IPS DF 4.7 (cell line): ENCODE results near the gene BHLHE23.
"Not testable (repeated sequence)": the region's sequence is repeated elsewhere in the genome, so short reads cannot be mapped to it uniquely, and the experiment has no call there.

ENCODE experiments used
- DNase-seq: peaks from one replicate; pipeline ENCODE4 v3.0.0-alpha.2; 2013; ENCODE audit warnings: low spot score; ENCODE audit errors: extremely low read depth

BHLHE23 gene

DNA sequence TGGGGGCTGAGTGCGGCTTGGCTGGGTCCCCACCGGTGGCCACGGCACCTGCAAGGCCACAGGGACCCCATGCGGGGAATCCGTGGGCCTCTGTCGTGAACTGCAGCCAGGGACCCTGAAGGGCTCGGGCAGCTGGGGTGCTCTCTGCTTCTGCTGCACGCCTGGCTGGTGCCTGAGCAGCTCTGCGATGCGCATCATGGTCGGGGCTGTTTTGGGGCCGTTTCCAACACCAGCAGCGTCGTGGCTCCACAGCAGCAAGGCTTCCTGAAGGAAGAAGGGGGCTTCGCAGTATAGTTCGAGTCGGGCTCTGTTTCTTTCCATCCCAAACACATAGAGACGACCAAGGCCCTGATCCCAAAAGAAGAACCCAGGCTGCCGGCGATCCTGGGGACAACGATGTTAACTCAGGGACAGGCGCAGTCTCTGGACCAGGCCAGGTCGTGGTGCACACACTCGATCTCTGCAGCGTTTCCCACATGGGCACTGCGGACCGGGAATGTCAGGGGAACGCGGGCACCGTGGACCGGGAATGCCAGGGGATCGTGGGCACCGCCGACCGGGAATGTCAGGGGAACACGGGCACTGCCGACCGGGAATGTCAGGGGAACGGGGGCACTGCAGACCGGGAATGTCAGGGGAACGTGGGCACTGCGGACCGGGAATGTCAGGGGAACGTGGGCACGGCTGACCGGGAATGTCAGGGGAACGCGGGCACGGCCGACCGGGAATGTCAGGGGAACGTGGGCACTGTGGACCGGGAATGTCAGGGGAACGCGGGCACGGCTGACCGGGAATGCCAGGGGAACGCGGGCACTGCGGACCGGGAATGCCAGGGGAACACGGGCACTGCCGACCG, 36.8 kb upstream of the BHLHE23 start:
- no peak for DNase-seq

DNA sequence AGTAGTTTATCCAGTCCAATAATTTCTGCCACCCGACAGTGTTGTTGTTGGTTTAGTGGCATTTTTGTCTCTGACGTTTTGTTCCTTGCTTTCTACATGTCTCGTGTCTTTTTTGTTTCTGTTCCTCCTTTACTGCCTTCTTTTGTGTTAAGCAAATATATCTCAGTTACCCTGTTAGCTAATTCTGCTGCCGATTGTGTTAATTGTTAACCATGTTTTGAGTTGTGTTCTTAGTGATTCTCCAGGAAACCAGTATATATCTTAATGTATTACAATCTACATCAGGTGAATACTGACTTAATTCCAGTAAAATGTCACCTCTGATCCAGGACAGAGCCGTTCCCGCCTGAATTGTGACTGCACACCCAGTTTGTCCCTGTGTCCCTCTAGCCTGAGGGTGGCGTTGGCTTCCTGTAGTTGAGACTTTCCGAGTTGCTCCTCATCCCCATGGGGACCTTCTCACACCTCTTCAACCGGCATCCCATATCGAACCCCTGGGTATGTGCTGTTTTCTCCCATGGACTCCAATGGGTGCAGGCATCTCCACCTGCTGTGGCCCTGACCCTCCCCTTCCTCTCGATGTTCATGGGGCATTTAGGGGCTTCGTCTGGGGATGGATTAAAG, 35.8 kb upstream of the BHLHE23 start:
- no peak for DNase-seq

DNA sequence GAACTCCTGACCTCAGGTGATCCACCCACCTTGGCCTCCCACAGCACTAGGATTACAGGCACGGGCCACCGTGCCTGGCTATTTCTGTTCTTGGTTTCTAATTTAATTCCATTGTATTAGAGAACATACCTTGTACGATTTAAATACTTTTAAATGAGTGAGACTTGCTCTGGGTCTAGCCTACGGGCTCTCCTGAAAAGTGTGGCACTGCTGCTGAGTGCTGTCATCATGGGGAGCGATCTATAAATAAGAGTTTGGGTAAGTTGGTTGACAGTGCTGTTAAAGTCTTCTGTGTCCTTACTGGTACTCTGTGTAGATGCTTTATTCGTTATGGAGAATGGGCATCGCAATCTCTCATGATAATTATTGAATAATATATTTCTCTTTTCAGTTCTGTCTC, 35.0 kb upstream of the BHLHE23 start:
- DNase-seq, result no peak

DNA sequence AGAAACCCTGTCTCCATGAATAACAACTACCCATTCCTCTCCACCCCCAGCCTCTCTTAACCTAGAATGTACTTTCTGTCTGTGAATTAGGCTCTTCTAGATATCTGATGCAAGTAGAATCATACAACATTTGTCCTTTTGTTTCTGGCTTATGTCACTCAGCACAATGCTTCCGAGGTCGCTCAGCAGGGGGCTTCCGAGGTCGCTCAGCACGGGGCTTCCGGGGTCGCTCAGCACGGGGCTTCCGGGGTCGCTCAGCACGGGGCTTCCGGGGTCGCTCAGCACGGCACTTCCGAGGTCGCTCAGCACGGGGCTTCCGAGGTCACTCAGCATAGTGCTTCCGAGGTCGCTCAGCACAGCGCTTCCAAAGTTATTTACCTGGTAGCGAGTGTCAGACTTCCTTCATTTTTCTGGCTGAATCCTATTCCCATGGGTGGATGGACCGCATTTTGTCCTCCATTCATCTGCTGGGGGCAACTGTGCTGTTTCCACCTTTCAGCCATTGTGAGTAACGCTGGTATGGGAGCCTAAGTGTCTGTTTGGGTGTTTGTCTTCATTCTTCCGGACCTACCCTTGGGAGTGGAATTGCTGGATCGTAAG, 31.0 kb upstream of the BHLHE23 start:
- no peak for DNase-seq

DNA sequence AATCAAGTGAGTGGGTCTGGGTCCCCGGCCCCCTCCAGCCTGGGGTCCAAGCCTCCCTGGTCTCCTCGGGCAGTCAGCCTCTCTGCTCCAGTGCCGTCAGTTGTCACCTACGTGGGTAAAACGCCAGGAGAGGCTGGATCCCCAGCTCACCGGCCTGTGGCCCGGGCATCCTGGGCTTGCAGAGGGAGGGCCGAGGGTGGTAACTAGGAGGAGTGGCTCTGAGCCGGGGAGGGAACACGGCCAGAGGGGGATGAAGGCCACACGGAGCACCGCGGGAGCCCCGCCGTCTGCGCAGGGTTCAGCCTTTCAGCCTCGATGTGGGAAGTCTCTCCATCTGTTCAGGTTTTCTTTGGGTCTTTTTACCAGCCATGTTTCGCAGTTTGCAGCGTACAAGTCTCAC, 29.5 kb upstream of the BHLHE23 start:
- no peak for DNase-seq

DNA sequence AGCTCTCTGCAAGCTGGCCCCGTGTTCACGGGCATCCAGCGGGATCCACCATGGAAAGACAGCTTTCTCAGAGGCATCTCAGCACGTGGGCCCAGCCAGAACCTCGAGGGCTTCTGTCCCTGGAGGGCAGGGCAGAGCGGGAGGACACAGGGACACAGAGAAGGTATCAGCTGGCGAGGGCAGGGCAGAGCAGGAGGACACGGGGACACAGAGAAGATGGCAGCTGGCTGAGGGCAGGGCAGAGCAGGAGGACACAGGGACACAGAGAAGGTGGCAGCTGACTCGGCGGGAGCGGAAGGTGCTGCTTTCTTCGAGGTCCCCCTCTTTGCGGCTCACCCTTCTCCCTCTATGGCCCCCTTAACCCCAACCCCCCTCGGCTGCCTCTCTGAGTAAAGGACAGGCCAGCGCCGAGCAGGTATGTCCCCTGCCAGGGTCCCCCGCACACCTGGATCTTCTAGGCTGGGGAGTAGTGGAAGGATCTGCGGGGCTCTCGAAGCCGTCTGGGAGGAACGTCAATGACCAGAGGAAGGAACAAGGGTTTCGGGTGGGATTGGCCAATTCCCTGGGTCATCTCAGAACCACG, 28.9 kb upstream of the BHLHE23 start:
- no peak for DNase-seq

DNA sequence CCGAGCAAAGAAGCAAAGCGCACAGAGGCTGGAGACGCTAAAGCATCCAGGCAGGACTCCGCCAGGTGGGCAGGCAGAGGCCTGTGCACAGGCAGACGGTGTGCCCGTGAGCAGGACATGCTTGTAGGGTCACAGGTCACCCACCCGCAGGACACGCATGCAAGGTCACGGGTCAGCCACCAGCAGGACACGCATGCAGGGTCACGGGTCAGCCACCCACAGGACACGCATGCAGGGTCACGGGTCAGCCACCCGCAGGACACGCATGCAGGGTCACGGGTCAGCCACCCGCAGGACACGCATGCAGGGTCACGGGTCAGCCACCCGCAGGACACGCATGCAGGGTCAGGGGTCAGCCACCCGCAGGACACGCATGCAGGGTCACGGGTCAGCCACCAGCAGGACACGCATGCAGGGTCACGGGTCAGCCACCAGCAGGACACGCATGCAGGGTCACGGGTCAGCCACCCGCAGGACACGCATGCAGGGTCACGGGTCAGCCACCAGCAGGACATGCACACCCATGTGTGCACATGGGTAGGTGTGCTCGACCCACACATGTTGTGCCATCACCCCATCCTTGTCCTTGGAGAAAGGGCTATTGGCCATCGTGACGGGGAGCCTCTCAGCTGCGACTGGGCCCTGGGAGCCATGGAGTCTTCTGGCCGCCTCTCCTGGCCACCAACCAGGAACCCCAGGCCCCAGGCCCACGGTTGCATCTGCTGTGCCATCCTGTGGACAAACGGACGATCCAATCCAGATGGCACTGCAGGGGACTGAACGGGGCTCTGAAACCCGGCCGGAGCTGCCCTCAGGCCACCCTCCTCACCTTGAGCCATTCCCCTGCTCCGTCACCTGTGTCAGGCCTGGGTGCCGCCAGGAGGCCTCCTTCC, 28.2 kb upstream of the BHLHE23 start:
- DNase-seq, result not testable (repeated sequence)

DNA sequence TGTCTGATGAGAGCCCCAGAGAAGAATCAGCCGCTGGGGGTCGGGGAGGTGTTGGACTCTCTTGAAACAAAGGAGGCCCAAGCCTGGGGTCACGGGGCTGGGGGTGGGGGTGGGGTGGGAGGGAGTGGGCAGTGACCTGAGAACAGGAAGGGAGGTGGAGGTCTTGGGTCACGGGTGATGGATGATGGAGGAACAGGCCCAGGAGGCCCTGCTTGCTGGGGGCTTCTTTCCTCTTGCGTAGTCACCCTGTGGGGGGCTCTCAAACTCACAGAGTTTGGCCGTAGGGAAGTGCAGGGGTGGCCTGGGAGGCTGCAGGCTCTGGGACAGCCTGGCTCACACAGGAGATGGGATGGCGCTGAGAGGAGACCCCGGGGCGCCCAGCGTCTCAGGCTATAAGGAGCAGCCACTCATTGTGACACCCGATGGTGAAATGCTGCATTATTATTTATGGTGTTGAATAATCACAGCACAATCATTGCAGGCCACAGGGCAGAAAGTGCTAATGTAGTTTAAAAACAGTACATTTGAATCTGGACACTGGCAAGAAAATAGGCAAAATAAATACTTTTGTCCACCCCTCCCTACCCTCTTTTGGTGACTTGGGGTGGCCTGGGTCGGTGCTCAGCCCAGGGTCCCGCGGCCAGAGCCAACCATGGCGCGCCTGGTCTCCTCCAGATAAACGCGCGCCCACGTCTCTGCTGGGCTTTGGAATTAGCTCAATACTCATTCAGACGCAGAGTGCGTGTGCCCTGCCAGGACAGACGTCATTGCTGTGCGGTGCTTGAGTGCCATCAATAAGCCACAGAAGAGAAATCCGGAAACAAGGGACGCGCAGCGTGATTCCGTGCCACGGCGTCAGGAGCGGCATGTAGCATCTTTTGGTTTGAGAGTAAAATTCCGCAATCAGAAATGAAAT, 27.3 kb upstream of the BHLHE23 start:
- DNase-seq, result no peak

DNA sequence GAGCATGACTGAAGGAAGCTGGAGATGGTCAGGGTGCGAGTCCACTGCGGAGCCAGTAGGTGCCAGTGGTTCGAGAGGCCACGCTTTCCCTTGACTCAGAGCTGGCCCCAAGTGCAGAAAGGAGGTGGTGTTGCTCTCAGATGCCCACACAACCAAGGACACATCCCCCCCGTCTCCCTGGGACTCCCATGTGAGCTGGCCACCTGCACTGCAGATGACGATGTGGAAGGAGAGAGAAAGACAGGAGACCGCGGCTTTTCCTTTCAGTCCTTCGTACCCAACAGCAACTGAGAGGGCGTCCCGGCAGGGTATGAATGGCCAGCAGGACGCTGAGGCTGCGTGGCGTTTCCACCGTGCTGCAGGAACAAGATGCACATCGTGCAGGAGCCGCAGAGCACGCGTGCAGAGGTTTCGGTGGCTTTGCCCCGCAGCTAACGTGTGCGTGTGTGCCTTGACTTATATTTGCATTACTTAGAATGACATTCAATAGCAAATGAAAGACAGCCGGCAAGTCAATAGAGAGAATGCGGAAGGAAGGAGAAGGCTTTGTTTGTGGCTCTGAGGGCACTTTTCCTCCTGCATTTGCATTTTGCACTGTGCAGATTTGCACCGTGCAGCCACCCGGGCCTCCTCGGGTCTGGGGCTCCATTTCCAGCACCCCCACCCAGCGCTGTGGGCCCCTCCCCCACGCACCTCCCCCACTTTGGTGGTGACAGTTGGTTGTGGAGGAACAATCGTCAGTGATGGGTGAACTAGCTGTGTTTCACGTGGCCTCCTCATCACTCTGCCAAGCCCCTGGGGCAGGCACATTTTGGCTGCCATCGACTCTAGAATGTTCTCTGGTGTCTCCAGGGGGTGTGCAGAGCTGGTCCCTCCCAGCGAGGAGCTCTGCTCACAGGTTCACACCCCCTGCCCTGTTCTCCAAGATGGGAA, 26.4 kb upstream of the BHLHE23 start:
- DNase-seq, result no peak

DNA sequence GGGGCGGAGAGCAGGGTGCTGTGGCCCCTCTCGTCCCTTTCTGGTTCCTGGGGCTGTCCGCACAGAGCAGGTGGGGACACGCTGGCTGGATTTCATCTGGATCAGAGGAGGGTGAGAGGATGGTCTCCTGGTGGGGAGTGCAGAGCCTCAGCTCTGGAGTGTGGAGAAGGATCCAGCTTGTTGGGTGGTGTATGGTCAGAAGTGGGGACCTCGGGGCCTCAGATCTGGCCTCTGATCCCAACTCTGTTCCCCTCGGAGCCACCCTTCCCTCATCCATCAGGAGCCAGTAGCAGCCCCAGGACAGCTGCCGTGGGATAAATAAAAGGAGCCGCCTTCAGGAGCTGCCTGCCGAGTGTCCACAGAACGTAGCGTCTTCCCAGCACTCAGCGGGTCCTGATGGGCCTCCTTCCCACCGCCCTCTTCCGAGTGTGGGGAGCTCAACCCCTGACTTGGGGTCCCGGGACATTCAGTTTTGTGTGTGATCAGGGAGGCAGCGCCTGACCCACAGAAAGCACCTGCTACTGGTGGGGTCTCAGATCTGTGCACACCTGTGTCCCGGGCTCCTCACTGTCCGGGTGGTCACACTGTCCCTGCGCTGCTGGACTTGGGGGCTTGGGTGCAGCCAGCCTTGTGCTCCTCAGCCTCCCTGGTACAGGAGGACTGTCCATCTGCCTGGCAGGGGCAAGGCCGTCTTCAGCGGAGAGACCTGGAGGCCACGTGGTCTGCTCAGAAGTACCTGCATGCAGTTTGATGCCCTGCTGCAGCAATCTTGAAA, 25.4 kb upstream of the BHLHE23 start:
- no peak for DNase-seq

DNA sequence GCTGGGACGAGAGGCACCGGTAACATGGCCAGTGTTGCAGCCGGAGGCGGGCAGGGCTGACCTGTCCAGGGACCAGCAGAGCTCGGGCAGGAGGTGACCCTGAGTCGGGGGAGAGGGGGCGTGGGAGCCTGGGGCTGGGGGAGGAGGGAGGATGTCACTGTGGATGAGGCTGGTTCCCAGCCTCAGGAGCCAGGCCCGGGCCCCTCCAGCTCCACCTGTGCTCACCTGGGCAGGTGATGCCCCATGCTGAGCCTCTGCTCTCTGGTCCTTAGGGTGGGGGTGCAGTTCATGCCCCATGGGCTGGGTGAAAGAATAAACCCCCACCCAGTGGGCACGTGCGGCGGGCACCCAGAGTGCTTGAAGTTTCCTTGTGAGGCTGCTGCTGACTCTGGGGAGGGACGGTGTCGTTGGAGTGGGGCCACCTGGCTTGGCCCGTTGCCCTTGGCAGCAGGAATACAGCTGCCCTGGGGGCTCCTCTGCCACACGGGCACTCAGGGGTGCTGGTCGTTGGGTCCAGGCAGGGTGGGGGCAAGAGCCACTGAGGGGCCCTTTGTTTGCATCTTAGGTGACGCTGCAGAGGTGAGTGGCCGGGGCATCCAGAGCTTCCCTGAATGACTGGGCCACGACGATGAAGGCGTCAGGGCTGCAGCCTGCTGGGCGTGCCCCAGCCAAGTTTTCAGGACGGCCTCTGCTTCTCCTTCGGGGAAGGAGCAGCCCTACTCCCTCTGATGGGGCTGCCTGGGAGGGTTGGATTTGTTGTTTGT, 24.7 kb upstream of the BHLHE23 start:
- DNase-seq, result no peak

DNA sequence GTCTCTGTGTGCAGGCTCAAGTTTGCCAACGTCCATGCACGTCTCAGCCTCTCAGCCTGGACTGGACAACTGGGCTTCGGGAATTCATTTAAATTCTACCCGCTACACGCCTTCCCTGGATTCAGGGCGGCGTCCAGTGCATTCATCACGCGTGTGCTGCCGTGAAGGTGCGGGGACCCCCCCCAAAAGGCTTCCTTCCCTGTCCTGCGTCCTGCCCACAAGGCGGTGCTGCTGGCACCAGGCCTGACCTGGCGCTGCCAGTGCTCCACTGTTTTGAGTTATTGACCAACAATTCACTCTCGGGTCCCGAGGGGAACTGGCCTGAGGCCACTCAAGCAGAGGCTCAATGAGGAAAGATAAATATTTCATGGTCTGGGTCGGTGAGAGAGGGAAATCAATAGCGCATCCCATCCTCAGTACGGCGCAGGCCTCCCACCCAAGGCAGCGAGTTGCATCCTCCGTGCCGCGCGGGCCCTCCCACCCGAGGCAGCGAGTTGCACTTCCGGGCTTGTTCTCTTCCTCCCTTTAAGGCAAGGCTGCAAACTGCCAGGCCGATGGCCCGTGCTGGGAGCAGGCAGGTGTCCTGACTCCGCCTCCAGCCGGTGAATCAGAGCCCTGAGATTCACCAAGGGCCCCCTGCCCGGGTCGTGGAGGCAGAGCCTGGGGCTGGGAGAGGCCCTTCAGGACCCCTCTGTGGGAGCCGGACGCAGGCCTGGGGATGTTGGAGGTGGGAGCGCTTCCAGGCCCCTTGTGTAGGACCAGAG, 22.8 kb upstream of the BHLHE23 start:
- DNase-seq, result no peak

DNA sequence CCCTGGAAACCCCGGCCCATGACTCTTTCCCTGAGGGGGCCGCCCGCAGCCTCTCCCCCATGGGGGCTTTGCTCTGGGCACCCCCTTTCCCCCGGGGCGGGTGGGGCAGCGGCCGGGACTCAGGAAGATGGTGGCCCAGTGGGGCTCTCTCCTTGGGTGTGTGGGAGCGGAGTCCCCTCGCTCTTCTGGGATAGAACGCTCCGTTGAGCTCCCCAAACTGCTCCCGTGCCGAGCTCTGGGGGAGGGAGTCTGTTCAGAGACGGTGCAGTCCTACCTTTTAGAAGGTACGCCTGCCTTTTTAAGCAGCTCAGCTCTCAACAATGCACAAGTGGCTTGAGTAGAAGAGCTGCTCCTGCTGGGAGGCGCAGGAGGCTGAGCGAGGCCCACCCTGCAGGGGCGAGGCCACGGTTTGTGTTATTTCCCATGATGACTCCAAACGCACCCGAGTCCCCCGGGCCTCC, 21.7 kb upstream of the BHLHE23 start:
- no peak for DNase-seq

DNA sequence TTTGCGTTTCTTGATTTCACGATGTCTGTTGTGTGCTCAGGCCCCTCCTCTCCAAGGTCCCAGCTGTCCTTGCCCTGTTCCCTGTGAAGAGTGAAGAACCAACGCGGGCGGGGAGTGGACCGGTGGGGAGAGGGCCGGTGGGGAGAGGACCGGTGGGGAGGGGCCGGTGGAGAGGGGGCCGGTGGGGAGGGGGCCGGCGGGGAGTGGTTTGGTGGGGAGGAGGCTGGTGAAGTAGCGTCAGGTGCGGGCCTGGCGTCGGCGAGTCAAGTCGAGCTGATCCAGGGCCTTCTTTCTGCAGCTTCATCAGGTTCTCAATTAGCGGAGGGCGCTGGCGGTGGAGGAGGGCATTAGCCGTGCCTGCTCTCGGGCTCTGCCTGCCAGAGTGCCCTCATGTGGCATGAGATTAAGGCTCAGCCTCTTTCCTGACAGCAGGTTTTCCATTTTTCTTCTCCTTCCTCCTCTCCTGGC, 21.2 kb upstream of the BHLHE23 start:
- DNase-seq, result no peak

DNA sequence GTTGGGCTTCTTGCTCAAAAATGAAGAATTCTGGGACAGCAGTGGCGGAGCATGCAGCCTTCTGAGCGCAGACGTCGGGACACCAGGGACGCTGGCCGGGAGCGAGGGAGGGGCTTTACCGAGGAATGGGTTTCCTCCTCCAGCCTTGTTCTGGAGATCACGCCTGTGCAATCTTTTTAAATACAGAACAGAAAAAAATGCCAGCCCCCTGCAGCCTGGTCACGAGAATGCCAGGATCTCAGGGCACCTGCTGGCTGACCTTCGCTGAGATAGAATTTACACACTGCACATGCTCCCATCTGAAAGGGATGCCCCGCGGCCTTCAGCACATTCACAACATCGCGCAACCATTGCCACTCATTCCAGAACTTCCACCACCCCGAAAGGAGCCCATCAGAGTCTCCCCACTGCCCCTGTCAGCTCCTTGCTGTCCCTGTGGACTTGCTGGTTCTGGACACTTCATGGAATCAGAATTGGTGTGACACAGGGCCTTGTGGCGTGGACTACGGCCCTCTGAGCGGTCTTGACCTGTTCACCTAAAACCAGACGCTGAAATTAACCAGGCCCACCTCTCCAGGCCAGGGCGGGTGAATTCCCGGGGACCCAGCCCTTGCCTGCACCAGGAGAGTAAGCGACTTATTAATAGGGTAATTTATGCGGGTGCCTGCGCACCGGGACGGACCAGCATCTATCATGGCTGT, 20.6 kb upstream of the BHLHE23 start:
- DNase-seq, result no peak

DNA sequence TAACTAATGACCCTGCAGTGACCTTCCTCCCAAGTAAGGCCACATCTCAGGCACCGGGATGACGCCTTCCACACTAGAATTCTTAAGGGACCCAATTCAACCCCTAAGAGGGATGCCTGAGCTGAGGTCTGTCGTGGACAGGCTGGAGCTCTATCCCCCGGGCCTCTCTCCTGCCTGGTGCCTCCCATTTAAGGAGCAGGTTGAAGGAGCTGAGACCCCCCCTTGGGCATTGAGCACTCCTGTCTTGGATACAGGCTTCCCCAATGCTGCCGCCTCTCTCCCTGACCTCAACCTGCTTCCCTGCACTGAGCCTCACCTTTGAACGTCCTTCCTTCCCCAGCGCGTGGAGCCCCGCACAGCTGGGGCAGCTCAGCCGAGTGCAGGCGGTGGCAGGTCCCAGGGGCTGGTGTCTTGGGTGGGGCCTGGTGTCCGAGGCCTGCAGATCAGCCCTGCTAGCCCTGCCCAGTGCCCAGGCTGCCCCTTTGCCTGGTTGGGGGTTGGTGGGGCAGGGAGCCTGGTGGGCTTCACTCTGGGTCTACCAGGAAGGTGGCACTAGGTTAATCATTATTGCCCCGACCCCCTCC, 19.9 kb upstream of the BHLHE23 start:
- DNase-seq, result no peak
